ENCODE results near the gene GALNT2.

GRCh38 chr1:230206207-230206606 lies 139.2 kb downstream of the GALNT2 start:
- TF ChIP-seq CTCF (conservative IDR thresholded peaks at IDR 0.05; ENCODE audit: low read depth, low read length): no peak
- TF ChIP-seq MXI1 (IDR thresholded peaks at IDR 0.05; ENCODE audit: borderline replicate concordance, low read depth, low read length): no peak
- TF ChIP-seq RCOR1 (IDR thresholded peaks at IDR 0.05; ENCODE audit: insufficient replicate concordance, low read length): no peak
- TF ChIP-seq RAD21 (IDR thresholded peaks at IDR 0.05; ENCODE audit: low read length): no peak
- no peak for TF ChIP-seq CEBPB (IDR thresholded peaks at IDR 0.05; ENCODE audit: low read depth, low read length)
- TF ChIP-seq, protein P1, sequence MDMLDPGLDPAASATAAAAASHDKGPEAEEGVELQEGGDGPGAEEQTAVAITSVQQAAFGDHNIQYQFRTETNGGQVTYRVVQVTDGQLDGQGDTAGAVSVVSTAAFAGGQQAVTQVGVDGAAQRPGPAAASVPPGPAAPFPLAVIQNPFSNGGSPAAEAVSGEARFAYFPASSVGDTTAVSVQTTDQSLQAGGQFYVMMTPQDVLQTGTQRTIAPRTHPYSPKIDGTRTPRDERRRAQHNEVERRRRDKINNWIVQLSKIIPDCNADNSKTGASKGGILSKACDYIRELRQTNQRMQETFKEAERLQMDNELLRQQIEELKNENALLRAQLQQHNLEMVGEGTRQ (IDR thresholded peaks at IDR 0.05; ENCODE audit: low read depth, low read length): no peak
- no peak for TF ChIP-seq POLR2A (IDR thresholded peaks at IDR 0.05; ENCODE audit: low read depth, low read length)
- TF ChIP-seq ELK1 (IDR thresholded peaks at IDR 0.05; ENCODE audit: borderline replicate concordance, low read depth, low read length): no peak
- TF ChIP-seq FOS (IDR thresholded peaks at IDR 0.05; ENCODE audit: low read depth, low read length): no peak
- no peak for TF ChIP-seq NFE2L2 (IDR thresholded peaks at IDR 0.05; ENCODE audit: low read depth, low read length)

Data from IMR-90 (cell line).